Sciatic nerve (tissue), 2 donors: ENCODE data around the gene PTPRN2. TPM values are rescaled to one million over a fixed set of nuclear protein-coding genes. Genes with fewer than 3 reads are reported as not detected.
A peak's percentile ranks its signal among the peaks of the same experiment; 100 is the strongest.
"Not testable (repeated sequence)": the region's sequence is repeated elsewhere in the genome, so short reads cannot be mapped to it uniquely, and the experiment has no call there.

Source experiments
- ATAC-seq: fragments of 200-7000 bp; cut with Tn5 transposase; one replicate; pipeline ENCODE4 v1.9.1; 2020; ENCODE audit warnings: mild to moderate bottlenecking, moderate library complexity
- DNase-seq: peaks from one replicate; pipeline ENCODE4 v3.0.0-alpha.2; 2020; ENCODE audit warnings: low spot score
- intact Hi-C: fragments of 100-400 bp; cut with DNase I; formaldehyde crosslinking; loops from one replicate; pipeline ENCODE4 v1.14.2; 2022
- total RNA-seq: library from RNA; stranded (reverse); fragmentation: NEBNext Ultra II Directional; extraction: Animal tissue kit (Norgen Biotek cat#: 25700); gene quantifications from one replicate; pipeline ENCODE4 v1.2.1, GENCODE V29; 2021
- donor health status: DM: no; HTN: no; CAD: no.
- donor health status: DM: no; HTN: no; CAD: no.

Gene PTPRN2
- total RNA-seq, 1 donor from 2014 or later, result 12.7 TPM

DNA sequence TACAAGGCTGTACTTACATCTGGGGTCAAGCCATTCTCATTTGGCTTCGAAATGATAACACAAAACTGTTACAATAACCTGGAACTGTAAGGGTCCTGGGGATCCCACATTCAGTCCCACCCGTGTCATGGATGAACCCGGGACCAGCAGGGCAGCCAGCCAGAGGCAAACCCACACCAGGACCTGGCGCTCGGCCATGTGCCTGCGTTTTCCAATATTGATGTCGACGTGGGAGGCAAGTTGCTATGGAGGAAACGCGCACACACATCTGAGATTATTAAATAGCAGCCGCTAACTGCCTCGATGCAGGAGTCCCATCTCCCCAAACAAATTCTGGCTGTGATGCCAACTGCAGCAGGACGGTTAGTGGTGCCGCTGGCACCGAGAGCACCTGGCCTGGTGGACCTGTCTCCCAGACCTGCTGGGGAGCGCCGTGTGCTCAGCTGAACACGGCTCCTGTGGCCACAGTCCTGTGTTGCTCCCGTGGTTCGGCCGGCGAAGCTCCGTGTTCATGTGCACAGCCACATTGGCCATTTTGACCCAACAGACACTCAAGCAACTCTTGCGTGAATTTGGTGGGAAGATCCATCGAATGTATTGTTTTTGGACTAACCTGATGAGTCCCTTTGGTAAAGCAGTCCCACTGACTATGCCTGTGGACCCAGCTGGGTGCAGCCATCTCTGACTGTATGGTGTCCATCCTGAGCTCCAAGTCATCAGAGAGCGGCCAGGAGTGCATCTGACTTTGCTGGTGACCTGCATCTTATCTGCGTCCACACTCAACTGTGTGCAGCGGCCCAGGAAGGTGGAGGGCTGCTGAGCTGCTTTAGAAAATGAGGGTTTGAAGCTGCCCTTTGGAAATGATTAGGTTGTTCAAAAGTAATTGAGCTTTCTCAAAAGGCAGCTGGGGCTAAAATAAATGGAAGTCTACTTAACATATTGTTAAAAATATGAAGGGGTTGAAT is 852.7 kb downstream of the PTPRN2 start:
- DNase-seq (no peak), ATAC-seq (no peak)
- intact Hi-C loops, result no loop called here

- intact Hi-C loops, ATAC-seq, DNase-seq: not testable (repeated sequence)
Observed at GRCh38 chr7:157733760-157734395, 853.7 kb downstream of the PTPRN2 start.

DNA sequence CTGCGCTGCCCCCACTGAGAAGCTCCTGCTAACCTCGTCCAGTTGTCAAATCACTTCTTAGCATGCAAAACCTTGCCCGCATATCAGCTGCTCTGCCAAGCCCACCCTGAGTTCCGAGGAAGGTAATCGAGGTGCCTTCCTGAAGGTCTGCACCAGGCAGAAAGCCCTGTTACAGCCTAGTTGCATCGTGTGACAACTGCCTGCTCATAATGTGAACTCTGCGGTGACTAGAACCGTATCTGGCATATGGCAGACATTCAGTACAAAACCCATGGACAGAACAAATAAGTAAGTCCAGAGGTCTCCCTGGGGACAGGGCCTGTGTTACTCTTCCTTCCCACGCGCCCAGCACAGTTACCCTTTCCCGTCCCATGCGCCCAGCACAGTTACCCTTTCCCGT is 856.5 kb downstream of the PTPRN2 start:
- DNase-seq, result no peak
- intact Hi-C loops, result no loop called here

GRCh38 chr7:157730614-157731013 is 857.0 kb downstream of the PTPRN2 start:
- intact Hi-C loops, result no loop called here
- DNase-seq, result no peak
- ATAC-seq, result no peak

More for the DNA sequence above, 856.5 kb downstream of the PTPRN2 start:
- ATAC-seq, result no peak

- intact Hi-C loops, result no loop called here
- ATAC-seq (no peak), DNase-seq (no peak)
Observed at GRCh38 chr7:157729566-157729965, 858.1 kb downstream of the PTPRN2 start.

DNA sequence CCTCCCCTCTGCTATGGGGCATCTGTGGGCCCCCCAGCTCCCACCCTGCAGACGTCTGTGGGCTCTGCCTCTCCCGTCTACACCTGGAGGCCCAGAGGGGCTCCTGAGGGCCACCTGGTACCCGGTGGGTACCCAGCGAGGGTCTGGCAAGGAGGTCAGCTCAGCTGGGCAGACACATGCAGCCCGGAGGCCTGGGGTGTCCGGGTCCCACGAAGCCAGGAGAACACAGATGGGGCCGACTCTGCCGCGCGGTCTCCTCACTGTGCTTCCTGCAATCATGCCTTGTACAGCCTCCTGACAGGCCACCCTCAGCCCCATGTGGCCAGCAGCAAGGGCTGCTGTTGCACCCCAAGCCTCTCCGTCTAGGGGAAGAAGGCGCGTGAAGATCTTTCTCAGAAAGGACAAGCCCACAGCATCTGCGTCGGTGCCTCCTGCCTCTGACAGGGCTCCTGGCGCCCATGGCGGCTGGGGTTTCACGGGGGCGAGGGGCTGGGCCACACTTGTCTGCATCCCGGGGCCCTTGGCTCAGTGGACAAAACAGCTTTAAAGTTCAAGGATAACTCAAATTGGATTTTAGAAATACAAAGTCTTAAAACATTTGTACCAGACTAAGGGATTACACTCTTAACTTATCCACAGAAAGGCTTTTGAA is 859.5 kb downstream of the PTPRN2 start:
- intact Hi-C loops, result no loop called here
- ATAC-seq (no peak), DNase-seq (no peak)

- DNase-seq (no peak), ATAC-seq (no peak)
- intact Hi-C loops, result no loop called here
Observed at GRCh38 chr7:157726764-157727163, 860.9 kb downstream of the PTPRN2 start.

DNA sequence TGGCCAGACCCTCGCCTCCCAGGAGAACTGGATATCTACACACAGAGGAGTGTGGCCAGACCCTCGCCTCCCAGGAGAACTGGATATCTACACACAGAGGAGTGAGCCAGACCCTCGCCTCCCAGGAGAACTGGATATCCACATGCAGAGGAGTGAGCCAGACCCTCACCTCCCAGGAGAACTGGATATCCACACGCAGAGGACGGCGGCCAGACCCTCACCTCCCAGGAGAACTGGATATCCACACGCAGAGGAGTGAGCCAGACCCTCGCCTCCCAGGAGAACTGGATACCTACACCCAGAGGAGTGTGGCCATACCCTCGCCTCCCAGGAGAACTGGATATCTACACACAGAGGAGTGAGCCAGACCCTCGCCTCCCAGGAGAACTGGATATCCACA is 862.3 kb downstream of the PTPRN2 start:
- intact Hi-C loops, result not testable (repeated sequence)

GRCh38 chr7:157723205-157723604 is 864.4 kb downstream of the PTPRN2 start:
- intact Hi-C loops, result no loop called here
- no peak for DNase-seq
- ATAC-seq, result no peak

More for the DNA sequence above, 862.3 kb downstream of the PTPRN2 start:
- not testable (repeated sequence) for DNase-seq, ATAC-seq

DNA sequence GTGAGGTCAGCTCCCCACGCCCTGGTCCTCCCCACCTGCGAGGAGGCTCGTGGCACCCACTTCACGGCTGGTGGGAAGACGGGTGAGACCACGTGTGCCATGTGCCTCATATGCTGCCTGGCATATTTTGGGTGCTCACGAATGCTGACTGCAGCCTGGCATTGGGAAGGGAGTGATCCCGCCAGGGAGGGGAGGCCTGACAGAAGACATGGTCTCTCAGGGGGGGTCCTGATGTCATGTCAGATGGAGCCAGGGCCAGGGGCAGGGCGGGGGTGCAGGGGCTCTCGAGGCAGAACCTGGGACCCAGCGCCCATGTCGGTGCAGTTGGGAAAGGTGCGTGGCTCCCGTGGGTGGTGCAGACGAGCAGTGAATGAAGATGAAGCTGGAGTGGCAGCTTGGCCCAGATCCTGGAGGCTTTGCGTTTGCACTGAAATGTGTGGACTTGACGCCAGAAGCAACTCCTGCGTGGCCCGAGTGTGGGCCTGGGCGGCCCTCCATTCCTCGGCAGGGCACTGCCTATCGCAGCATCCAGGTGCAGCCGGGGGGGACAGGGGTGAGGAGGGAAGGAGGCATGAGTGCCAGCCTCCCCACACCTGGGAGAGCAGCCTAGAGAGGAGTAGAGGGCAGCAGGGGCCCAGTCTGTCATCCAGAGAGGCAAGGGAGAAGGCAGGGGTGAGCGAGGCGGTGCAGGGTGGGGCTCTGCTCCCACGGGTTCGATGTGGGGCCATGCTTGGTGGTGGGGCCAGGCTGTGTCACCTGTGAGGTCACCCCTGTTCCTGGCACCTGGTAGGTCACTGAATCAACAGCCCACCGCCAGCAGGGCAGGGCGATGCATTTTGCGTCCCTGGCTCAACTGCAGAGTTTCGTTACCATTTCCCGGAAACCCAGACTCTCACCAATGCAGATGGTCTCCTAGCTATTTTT is 865.2 kb downstream of the PTPRN2 start:
- intact Hi-C loops, result no loop called here
- ATAC-seq (no peak), DNase-seq (peak; percentile 42)

DNA sequence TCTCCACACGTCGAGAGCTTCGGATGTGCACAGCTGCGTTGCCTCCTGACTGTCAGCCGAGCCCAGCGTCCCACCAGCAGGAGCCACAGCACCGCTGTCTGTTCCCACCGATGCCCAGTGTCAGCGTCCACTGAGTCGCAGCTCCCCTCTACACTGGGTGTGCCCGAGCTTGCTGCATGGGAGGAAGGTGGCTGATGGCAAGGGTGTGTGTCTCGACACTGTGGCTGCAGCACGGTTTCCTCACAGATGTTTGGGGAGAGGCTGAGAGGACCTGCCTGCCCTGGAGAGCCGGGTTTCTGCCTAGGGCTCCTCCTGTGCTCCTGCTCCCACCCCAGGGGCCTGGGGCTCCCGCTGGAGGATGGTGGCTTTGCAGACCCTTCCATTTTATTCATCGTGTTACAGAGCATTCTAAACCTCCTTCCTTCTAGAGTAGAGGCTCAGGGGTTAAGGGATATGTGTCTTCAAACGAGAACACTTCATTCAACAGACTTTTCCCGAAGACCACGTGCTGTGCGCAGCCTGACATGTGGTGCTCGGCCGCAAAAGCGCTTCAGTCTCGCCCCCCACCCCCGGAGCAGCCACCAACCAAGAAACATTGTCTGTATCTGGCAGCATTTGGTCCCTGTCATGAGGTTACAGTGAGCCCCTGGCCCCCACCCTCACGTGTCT is 866.0 kb downstream of the PTPRN2 start:
- DNase-seq, result no peak
- ATAC-seq, result no peak
- intact Hi-C loops, result no loop called here

GRCh38 chr7:157719705-157720655 is 867.6 kb downstream of the PTPRN2 start:
- no peak for DNase-seq
- intact Hi-C loops, result no loop called here
- ATAC-seq, result no peak

DNA sequence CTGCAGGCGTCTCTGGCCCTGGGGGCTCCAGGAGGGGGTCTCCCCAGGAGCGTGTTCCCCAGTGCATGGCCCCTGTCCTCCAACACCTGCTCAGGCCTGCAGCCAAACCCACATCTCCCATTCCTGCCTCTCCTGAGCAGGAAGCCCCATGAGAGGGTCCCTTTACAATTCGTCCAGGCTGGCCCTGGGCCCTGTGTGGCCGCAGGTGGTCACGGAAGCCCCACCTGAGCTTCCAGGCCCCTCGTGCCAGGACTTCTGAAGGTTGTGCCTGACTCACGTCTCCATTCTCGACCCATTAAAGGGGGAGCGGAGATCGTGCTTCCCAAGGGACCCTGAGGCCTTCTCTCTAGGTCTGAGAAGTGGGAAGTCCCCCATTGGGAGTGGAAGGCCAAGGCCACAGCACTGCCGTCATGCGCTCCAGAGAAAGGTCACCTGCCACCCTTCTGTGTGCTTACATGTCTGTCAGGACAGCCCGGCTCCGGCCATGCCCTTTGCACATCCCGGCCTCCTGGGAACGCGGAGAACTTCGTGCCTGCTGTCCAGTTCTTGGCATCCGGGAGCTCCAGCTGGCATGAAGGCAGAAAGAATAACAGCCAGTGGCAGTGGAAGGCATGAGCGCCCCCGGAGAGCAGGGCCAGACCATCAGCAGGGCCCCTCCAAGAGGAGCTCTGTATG is 868.5 kb downstream of the PTPRN2 start:
- DNase-seq (no peak), ATAC-seq (no peak)
- intact Hi-C loops, result no loop called here

DNA sequence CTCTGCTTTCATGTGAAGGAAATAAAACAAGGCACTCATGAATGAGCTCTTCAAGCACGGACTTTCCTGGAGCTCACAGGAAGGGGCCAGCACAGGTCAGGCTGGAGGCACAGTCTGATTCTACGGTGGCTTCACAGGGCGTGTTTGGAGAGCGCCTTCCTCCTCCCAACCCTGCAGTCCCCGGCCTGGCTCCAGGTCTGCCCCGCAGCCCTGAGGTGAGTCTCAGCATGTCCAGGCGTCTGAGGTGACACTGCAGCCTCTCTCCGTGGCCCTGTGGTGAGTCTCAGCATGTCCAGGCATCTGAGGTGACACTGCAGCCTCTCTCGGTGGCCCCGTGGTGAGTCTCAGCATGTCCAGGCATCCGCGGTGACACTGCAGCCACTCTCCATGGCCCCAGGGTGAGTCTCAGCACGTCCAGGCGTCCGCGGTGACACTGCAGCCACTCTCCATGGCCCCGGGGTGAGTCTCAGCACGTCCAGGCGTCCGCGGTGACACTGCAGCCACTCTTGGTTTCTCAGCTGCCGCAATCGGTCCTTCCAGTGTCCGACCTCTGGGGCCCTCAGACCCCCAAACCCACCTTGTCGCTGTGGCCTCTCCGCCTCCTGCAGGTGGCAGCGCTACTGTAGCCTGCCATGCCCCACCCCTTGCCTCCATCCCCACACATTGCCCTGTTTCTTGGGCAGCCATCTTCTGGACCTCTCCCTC is 869.2 kb downstream of the PTPRN2 start:
- no peak for DNase-seq
- intact Hi-C loops, result no loop called here
- no peak for ATAC-seq

DNA sequence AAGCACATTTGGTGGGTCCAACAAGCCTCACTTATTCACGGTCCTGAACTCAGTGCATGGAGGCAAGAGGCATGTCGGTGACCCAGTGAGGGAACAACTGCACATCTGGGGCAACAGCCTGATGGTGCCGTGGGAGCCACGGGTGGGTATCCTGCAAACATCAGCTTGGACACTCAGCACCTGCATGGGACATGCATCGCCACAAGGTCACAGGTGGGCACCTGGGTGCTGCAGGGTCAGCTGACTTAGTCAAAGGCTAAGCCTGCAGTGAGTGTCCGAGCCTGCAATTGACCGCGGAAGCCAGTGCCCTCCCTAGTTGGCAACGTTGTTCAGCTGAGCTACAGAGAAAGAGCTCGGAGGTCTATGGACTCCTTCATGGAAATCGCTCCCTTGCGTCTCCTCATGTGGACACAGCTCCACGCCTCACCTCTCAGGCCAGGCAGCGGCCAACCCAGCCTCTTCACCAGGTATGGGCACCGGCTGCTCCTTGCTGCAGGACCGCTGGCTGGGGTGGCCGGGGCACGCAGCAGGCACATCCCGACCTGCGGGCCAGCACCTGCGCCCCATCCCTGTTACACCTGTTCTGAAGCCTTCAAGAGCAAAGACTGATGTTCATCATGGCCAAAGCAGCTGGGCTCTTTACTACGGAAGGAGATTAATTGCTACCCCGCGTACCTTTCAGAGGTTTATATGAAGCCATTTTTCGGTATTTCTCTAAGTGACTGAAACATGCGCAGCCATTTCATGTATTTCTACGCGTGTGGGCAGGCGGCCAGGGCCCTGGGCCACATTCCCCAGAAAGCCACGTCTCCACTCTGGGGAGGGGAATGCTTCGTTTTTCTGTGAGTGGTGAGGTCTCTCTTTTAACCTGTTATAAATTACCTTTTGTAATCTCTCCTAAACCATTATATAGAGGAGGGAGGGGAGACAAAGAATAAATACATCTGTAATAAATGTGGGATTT is 870.1 kb downstream of the PTPRN2 start:
- ATAC-seq, result no peak

More for the DNA sequence above, 870.1 kb downstream of the PTPRN2 start:
- intact Hi-C loops, result no loop called here
- no peak for DNase-seq
